HG03565 (cell line): ENCODE results near the gene LGALS3BP.

Source experiments
- ATAC-seq: cut with Tn5 transposase; IDR thresholded peaks from one replicate; pipeline ENCODE4 v1.9.1; 2021; ENCODE audit warnings: mild to moderate bottlenecking, moderate library complexity; ENCODE audit not compliant: unreplicated experiment

LGALS3BP gene

DNA sequence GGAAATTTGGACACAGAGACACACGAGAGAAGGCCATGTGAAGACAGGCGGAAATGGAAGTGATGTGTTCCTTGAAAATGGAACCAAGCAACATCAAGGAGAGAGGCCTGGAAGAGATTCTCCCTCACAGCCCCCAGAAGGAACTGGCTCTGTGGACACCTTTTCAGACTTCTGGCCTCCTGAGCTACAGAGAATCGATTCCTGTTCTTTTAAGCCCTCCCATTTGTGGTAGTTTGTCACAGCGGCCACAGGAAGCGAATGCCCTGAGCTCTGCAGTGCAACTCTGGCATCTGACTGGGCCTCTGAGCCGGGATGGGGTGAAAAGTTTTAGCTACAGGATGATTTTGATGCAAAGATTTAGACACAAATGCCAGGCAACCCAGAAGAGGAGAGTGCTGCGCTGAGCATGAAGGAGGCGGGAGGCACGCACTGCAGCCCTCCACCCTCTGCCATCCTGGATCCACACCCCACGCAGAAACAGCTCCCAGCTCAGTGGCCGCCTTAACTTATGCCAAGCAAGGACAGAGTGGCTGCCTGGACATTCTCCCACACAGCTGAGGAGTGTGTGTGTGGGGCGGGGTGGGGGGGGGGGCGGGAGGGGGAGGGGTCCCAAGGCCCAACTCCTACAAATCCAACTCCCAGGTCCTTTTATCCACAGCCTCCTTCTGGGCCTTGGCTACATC is 56.8 kb downstream of the LGALS3BP start:
- no peak for ATAC-seq

DNA sequence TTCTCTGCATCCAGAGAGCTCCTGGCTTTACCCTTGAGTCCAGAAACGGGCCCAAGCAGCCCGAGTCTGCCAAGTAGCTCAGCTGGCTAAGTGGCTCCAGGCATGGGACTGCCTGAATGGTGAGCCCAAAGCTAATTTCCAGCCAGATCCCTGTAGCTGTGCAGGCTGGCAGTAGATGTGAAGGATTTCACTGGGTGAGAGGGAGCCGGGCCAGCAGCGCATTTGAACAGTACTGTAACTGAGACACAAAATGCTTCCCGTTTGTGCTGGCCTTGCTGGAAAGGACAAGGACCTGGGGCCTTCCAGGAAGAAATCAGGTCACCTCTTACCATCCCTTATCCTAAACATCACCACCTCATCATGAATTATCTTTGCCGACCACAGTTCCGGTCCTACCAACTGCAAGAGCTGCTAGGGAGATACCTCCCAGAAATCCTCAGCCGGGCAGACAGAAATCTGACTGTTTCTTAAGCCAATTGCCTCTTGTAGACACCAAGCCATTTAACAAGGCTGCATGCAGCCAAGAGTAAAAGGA is 58.2 kb downstream of the LGALS3BP start:
- ATAC-seq, result no peak
